Activated CD8-positive, alpha-beta memory T cell treated with anti-CD3 and anti-CD28 coated beads for 48 hours (primary cell): Measurements from ENCODE around the gene S100A10.

ENCODE experiments used
- DNase-seq, 3 experiments: peaks; one replicate each; pipeline ENCODE4 v3.0.0-alpha.2; 2020; ENCODE audit warnings: low read depth in 2 of 3, low spot score in 2 of 3

The S100A10 gene

GRCh38 chr1:151939141-151939540, 54.5 kb downstream of the S100A10 start:
- DNase-seq = no peak

DNA sequence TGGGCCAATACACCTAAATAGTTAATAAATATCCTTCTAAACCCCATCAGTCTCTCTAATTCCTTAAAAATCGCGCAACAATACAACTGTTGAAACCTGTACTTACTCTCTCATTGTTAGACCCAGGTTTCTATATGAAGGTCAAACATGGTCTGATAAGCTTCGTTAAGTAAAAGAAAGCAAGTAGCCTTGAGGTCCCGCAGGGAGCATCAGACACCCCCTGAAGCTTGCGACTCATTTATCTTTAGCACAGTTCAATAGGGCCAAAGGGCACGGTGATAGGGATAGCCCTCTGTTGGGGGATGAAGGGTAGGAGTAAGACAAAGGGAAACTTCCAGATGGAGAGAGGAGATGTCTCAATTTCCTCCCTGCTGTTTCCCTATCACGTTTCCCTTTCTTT, 57.0 kb downstream of the S100A10 start:
- DNase-seq = no peak

- no peak for DNase-seq
Measured at GRCh38 chr1:151935894-151936602, 57.6 kb downstream of the S100A10 start.

DNA sequence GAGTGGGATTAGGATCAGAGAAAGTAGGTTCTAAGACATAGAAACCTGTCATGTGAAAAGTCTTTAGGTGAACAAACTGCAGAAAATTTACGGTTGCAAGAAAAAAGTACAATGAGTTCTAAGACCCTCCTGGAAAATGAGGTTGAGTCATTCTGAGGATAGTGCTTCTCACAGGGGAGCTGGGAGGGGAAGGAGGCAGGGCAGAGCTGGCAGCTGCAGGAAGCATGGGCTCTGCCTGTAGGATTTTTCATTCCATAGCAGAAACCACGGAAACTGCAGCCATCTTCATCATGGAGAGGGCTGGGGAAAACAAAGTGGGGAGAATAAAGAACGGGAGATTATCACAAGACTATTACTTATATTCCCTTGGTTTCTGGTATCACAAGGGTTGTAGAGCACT, 58.5 kb downstream of the S100A10 start:
- no peak for DNase-seq

DNA sequence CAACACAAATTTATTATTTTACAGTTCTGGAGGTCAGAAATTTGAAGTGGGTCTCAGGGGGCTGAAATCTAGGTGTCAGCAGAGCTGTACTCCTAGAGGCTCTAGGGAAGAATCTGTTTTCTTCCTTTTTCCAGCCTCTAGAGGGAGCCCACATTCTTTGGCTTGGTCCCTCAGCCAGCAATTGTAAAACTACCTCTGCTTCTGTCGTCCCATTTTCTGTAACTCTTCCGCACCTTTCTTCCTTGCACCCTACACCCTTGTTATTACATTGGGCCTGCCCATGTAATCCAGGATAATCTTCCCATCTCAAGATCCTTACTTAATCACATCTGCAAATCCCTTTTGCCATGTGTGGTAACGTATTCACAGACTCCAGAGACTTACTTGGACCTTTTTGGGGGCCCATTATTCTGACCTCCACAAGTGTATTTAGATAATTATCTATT, 59.6 kb downstream of the S100A10 start:
- no peak for DNase-seq
